Activated CD8-positive, alpha-beta T cell treated with anti-CD3 and anti-CD28 coated beads for 36 hours (primary cell): ENCODE data around the gene ARFGAP1. TPM values are rescaled to one million over a fixed set of nuclear protein-coding genes. Genes with fewer than 3 reads are reported as not detected.

Experiments used
- ATAC-seq: fragments of 200-7000 bp; cut with Tn5 transposase; one replicate; pipeline ENCODE4 v1.10.0; 2021; ENCODE audit warnings: mild to moderate bottlenecking, moderate library complexity
- CTCF ChIA-PET: fragments of 350-600 bp; sonication (Branson Sonifier 250); formaldehyde crosslinking; loops from one replicate; lab custom pipeline; 2021; ENCODE audit warnings: antibody characterized with exemption; lab: Charles Lee
- POLR2A ChIA-PET: fragments of 350-600 bp; sonication (Branson Sonifier 250); formaldehyde crosslinking; loops from one replicate; lab custom pipeline; 2021; ENCODE audit warnings: antibody characterized with exemption; lab: Charles Lee
- DNase-seq: peaks from one replicate; pipeline ENCODE4 v3.0.0-alpha.2; 2020
- H3K27ac Mint-ChIP-seq: one replicate; pipeline ENCODE4 v1.8.0; 2021; ENCODE audit warnings: mild to moderate bottlenecking, mixed read lengths
- H3K27me3 Mint-ChIP-seq: one replicate; pipeline ENCODE4 v1.8.0; 2021; ENCODE audit warnings: mixed read lengths
- H3K36me3 Mint-ChIP-seq: one replicate; pipeline ENCODE4 v1.8.0; 2021; ENCODE audit warnings: low read depth, mixed read lengths
- H3K4me1 Mint-ChIP-seq: one replicate; pipeline ENCODE4 v1.8.0; 2021; ENCODE audit warnings: low read depth, mixed read lengths
- H3K4me3 Mint-ChIP-seq: one replicate; pipeline ENCODE4 v1.8.0; 2021; ENCODE audit warnings: mild to moderate bottlenecking, moderate library complexity, mixed read lengths
- H3K9me3 Mint-ChIP-seq: one replicate; pipeline ENCODE4 v1.8.0; 2021; ENCODE audit warnings: mixed read lengths
- intact Hi-C: fragments of 100-400 bp; cut with micrococcal nuclease; formaldehyde crosslinking; loops from one replicate; pipeline ENCODE4 v1.10.0; 2022
- total RNA-seq, 2 experiments: library from RNA; stranded (reverse); gene quantifications; one replicate each; pipeline ENCODE4 v1.2.3, GENCODE V29; 2021
- TF ChIP-seq, protein P1 (sequence below): fragments of 200-600 bp; IDR thresholded peaks from one replicate; pipeline ENCODE4 v1.8.0; 2022; ENCODE audit warnings: antibody characterized with exemption, mild to moderate bottlenecking

ARFGAP1 gene
- total RNA-seq, 2 experiments from 2014 or later = 71.3 to 75.0 TPM

DNA sequence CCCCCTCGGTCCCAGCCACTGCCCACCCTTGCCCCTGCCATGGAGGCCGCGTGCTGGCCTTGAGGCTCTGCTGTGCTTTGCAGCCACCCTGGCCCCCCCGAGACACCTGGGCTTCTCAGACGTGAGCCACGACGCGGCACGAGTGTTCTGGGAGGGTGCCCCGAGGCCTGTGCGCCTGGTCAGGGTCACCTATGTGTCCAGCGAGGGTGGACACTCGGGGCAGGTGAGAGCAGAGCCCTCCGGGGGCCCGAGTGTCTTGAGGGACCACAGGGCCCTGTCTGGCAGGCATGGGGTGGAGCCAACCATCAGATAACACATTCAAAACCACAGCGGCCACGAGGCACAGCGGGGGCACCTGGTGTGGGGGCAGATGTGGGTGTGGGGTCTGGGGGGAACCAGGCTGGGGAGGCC lies 39.2 kb downstream of the ARFGAP1 start:
- ChIA-PET POLR2A (no interaction called here), CTCF (no interaction called here)
- DNase-seq (no peak), ATAC-seq (no peak)
- Mint-ChIP-seq H3K4me3 (no peak overlapping the region), H3K4me1 (no peaks in the 10 kb centered on the region), H3K27ac (no peak overlapping the region), H3K27me3 (peaks cover 4% of the 10 kb centered on the region), H3K36me3 (no peaks in the 10 kb centered on the region), H3K9me3 (no peaks in the 10 kb centered on the region)
- TF ChIP-seq, protein P1, sequence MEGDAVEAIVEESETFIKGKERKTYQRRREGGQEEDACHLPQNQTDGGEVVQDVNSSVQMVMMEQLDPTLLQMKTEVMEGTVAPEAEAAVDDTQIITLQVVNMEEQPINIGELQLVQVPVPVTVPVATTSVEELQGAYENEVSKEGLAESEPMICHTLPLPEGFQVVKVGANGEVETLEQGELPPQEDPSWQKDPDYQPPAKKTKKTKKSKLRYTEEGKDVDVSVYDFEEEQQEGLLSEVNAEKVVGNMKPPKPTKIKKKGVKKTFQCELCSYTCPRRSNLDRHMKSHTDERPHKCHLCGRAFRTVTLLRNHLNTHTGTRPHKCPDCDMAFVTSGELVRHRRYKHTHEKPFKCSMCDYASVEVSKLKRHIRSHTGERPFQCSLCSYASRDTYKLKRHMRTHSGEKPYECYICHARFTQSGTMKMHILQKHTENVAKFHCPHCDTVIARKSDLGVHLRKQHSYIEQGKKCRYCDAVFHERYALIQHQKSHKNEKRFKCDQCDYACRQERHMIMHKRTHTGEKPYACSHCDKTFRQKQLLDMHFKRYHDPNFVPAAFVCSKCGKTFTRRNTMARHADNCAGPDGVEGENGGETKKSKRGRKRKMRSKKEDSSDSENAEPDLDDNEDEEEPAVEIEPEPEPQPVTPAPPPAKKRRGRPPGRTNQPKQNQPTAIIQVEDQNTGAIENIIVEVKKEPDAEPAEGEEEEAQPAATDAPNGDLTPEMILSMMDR = no peak
- intact Hi-C loops = no loop called here

DNA sequence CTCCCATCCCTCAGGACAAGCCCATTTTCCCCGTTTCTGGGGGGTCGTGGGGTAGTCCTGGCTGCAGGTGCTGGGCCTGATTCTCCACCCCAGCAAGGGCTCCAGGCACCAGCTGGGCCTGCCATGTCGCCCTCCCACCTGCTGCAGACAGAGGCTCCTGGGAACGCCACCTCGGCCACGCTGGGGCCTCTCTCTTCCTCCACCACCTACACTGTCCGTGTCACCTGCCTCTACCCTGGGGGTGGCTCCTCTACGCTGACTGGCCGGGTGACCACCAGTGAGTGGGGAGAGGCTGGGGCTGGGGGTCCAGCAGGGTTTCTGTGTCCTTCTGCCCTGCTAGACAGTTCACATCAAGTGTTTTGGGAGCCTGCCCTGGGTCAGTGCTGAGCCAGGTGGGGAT lies 39.7 kb downstream of the ARFGAP1 start:
- Mint-ChIP-seq H3K36me3 (no peaks in the 10 kb centered on the region), H3K9me3 (no peaks in the 10 kb centered on the region), H3K4me1 (no peaks in the 10 kb centered on the region), H3K4me3 (no peak overlapping the region), H3K27me3 (peaks cover 4% of the 10 kb centered on the region), H3K27ac (no peak overlapping the region)
- ChIA-PET POLR2A (no interaction called here), CTCF (no interaction called here)
- TF ChIP-seq, protein P1 = no peak
- ATAC-seq = no peak
- no peak for DNase-seq
- intact Hi-C loops = no loop called here

DNA sequence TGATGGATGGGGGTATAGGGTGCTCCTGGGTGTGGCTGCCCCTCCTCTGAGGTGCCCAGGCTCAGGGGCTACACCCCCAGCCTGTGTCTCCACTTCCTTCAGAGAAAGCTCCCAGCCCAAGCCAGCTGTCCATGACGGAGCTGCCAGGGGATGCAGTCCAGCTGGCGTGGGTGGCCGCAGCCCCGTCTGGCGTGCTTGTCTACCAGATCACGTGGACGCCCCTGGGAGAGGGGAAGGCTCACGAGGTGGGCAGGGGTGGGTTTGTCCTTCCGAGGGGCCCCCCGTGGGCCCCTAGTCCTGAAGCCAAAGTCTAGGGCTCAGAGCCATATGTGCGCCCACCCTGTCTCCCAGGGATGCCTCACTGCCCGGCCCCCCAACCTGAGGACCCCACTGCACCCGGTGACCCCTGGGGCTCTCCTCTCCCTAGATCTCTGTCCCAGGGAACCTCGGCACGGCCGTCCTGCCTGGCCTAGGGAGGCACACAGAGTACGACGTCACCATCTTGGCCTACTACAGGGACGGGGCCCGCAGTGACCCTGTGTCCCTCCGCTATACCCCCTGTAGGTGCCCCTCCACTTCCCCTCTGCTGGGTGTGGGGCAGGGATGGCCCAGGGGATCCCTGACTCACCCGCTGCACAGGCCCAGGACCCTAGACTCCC lies 40.2 kb downstream of the ARFGAP1 start:
- DNase-seq (no peak), ATAC-seq (no peak)
- ChIA-PET POLR2A (no interaction called here), CTCF (no interaction called here)
- intact Hi-C loops = no loop called here
- peaks cover 4% of the 10 kb centered on the region for H3K27me3 Mint-ChIP-seq
- H3K36me3 Mint-ChIP-seq = no peaks in the 10 kb centered on the region
- TF ChIP-seq, protein P1 = no peak
- H3K9me3 Mint-ChIP-seq = no peaks in the 10 kb centered on the region
- H3K27ac Mint-ChIP-seq = no peak overlapping the region
- no peak overlapping the region for H3K4me3 Mint-ChIP-seq
- no peaks in the 10 kb centered on the region for H3K4me1 Mint-ChIP-seq

DNA sequence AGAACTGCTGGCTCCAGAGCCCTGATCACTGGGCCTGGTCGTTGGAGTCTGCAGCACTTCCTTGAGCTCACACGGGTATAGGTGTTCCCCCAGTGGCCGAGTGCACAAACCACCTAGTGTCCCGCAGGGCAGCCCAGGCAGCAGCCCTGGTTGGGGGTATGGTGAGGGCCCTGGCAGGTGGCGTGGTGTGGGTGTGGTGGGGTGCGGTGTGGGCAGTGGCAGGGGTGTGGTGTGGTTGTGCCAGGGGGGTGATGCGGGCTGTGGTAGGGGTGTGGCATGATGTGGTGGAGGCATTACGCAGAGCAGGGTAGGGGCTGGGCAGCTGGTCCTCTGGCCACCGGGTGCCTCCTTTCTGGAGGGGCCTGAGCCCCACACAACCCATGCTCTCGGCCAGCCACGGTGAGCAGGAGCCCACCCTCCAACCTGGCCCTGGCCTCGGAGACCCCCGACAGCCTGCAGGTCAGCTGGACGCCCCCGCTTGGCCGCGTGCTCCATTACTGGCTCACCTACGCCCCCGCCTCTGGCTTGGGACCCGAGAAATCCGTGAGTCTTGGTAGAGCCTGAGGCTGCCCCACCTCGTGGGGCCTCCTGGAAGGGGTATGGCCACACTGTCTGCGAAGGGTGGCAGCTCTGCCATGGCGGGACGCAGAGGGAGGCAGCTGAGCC lies 40.9 kb downstream of the ARFGAP1 start:
- Mint-ChIP-seq H3K27ac (no peak overlapping the region), H3K36me3 (no peaks in the 10 kb centered on the region), H3K4me3 (no peak overlapping the region), H3K9me3 (no peaks in the 10 kb centered on the region), H3K4me1 (no peaks in the 10 kb centered on the region), H3K27me3 (peaks cover 4% of the 10 kb centered on the region)
- intact Hi-C loops = no loop called here
- ChIA-PET POLR2A (no interaction called here), CTCF (no interaction called here)
- DNase-seq = no peak
- TF ChIP-seq, protein P1 = no peak
- ATAC-seq = no peak

- ChIA-PET POLR2A (no interaction called here), CTCF (no interaction called here)
- Mint-ChIP-seq H3K27ac (no peak overlapping the region), H3K36me3 (no peaks in the 10 kb centered on the region), H3K4me3 (no peak overlapping the region), H3K4me1 (no peaks in the 10 kb centered on the region), H3K27me3 (peaks cover 4% of the 10 kb centered on the region), H3K9me3 (no peaks in the 10 kb centered on the region)
- intact Hi-C loops = no loop called here
- no peak for DNase-seq
- TF ChIP-seq, protein P1 = no peak
- no peak for ATAC-seq
Measured at GRCh38 chr20:63314015-63314471, 41.4 kb downstream of the ARFGAP1 start.
